Upper lobe of left lung (tissue), 4 donors: ENCODE results near the gene SCPEP1.

Experiments used
- POLR2A ChIP-seq, 4 donors: fragments of 450-650 bp; IDR thresholded peaks; one replicate each; pipeline ENCODE4 v1.5.1; 2016 to 2017; ENCODE audit warnings: antibody characterized with exemption in 4 of 4, mild to moderate bottlenecking in 2 of 4
- TF ChIP-seq, protein P1 (sequence below), 6 experiments: fragments of 450-650 bp in 4 of 6; fragments of 200-600 bp in 2 of 6; sonication (generic) in 2 of 6; IDR thresholded peaks; one replicate each; pipeline ENCODE4 v1.5.1; 2016 to 2019; ENCODE audit warnings: antibody characterized with exemption in 6 of 6

GRCh38 chr17:56960596-56961538 is 17.1 kb upstream of the SCPEP1 start, which contains the start of gene COIL:
- TF ChIP-seq, protein P1, sequence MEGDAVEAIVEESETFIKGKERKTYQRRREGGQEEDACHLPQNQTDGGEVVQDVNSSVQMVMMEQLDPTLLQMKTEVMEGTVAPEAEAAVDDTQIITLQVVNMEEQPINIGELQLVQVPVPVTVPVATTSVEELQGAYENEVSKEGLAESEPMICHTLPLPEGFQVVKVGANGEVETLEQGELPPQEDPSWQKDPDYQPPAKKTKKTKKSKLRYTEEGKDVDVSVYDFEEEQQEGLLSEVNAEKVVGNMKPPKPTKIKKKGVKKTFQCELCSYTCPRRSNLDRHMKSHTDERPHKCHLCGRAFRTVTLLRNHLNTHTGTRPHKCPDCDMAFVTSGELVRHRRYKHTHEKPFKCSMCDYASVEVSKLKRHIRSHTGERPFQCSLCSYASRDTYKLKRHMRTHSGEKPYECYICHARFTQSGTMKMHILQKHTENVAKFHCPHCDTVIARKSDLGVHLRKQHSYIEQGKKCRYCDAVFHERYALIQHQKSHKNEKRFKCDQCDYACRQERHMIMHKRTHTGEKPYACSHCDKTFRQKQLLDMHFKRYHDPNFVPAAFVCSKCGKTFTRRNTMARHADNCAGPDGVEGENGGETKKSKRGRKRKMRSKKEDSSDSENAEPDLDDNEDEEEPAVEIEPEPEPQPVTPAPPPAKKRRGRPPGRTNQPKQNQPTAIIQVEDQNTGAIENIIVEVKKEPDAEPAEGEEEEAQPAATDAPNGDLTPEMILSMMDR (IDR thresholded peaks at IDR 0.05), result peak; percentile 95 to 99 (median 98)
- peak in 1 of 4 donors; percentile 56 for TF ChIP-seq POLR2A (IDR thresholded peaks at IDR 0.05)
